Liver (tissue), 9 donors: ENCODE results near the gene ROMO1. TPM values are rescaled to one million over a fixed set of nuclear protein-coding genes. Genes with fewer than 3 reads are reported as not detected.

ENCODE experiments used
- DNase-seq: peaks from one replicate; pipeline ENCODE4 v3.0.0-alpha.2; 2017; ENCODE audit warnings: low spot score
- H3K27ac ChIP-seq, 2 donors: one replicate each; pipeline ENCODE4 v1.7.0; 2013; ENCODE audit warnings: inconsistent platforms in 2 of 2, low read length in 2 of 2, control low read depth in 1 of 2, low read depth in 1 of 2, mild to moderate bottlenecking in 1 of 2
- H3K27me3 ChIP-seq, 4 donors: one replicate each; pipeline versions ENCODE4 v1.6.1 to v1.7.0; 2013; ENCODE audit warnings: low read length in 3 of 4, inconsistent platforms in 1 of 4, mild to moderate bottlenecking in 1 of 4, moderate library complexity in 1 of 4; ENCODE audit not compliant: control insufficient read depth in 4 of 4, insufficient read depth in 4 of 4
- H3K36me3 ChIP-seq, 4 donors: one replicate each; pipeline versions ENCODE4 v1.6.1 to v1.7.0; 2013; ENCODE audit warnings: low read length in 3 of 4, mild to moderate bottlenecking in 3 of 4, low read depth in 1 of 4, moderate library complexity in 1 of 4; ENCODE audit not compliant: control insufficient read depth in 4 of 4, insufficient read depth in 3 of 4
- H3K4me1 ChIP-seq, 4 donors: one replicate each; pipeline versions ENCODE4 v1.6.1 to v1.7.0; 2013; ENCODE audit warnings: low read length in 3 of 4, mild to moderate bottlenecking in 3 of 4, moderate library complexity in 1 of 4; ENCODE audit not compliant: control insufficient read depth in 4 of 4, insufficient read depth in 4 of 4
- H3K4me3 ChIP-seq, 3 donors: one replicate each; pipeline versions ENCODE4 v1.6.1 to v1.7.0; 2013; ENCODE audit warnings: low read length in 3 of 3, control low read depth in 1 of 3, low read depth in 1 of 3, mild to moderate bottlenecking in 1 of 3
- H3K9ac ChIP-seq, 2 donors: one replicate each; pipeline ENCODE4 v1.7.0; 2013; ENCODE audit warnings: low read length in 2 of 2, mild to moderate bottlenecking in 2 of 2, moderate library complexity in 2 of 2, control low read depth in 1 of 2, low read depth in 1 of 2
- H3K9me3 ChIP-seq, 4 donors: one replicate each; pipeline versions ENCODE4 v1.6.1 to v1.7.0; 2013; ENCODE audit warnings: low read length in 3 of 4; ENCODE audit not compliant: control insufficient read depth in 4 of 4
- ATF3 ChIP-seq: IDR thresholded peaks from 2 replicates; pipeline ENCODE4 v1.6.1; 2016; ENCODE audit warnings: antibody characterized with exemption
- CTCF ChIP-seq: fragments of 150-350 bp; IDR thresholded peaks from 2 replicates; pipeline ENCODE4 v1.5.1; 2017; ENCODE audit warnings: improper control_type of control experiment, low read depth, low read length; ENCODE audit not compliant: missing input control
- EGR1 ChIP-seq, 2 donors: IDR thresholded peaks; 2 replicates each; pipeline ENCODE4 v1.6.1; 2016 to 2018; ENCODE audit warnings: antibody characterized with exemption in 2 of 2, low read depth in 2 of 2
- FOXA1 ChIP-seq: IDR thresholded peaks from 2 replicates; pipeline ENCODE4 v1.6.1; 2016; ENCODE audit warnings: antibody characterized with exemption
- FOXA2 ChIP-seq: IDR thresholded peaks from 2 replicates; pipeline ENCODE4 v1.6.1; 2016; ENCODE audit warnings: antibody characterized with exemption
- GABPA ChIP-seq, 2 donors: IDR thresholded peaks in 1 of 2; conservative IDR thresholded peaks in 1 of 2; 2 replicates each; pipeline ENCODE4 v1.6.1; 2016; ENCODE audit warnings: antibody characterized with exemption in 2 of 2, mild to moderate bottlenecking in 1 of 2, moderate library complexity in 1 of 2
- HNF4A ChIP-seq, 2 donors: conservative IDR thresholded peaks; 2 replicates each; pipeline ENCODE4 v1.6.1; 2016; ENCODE audit warnings: antibody characterized with exemption in 2 of 2, mild to moderate bottlenecking in 2 of 2
- JUND ChIP-seq, 2 donors: IDR thresholded peaks; 2 replicates each; pipeline ENCODE4 v1.6.1; 2016; ENCODE audit warnings: antibody characterized with exemption in 2 of 2
- MAX ChIP-seq: IDR thresholded peaks from 2 replicates; pipeline ENCODE4 v1.6.1; 2016; ENCODE audit warnings: antibody characterized with exemption
- NR2F2 ChIP-seq: IDR thresholded peaks from 2 replicates; pipeline ENCODE4 v1.6.1; 2016; ENCODE audit warnings: antibody characterized with exemption
- RAD21 ChIP-seq, 2 donors: IDR thresholded peaks; 2 replicates each; pipeline ENCODE4 v1.6.1; 2016; ENCODE audit warnings: antibody characterized with exemption in 2 of 2, mild to moderate bottlenecking in 2 of 2
- RXRA ChIP-seq, 2 donors: IDR thresholded peaks; 2 replicates each; pipeline ENCODE4 v1.6.1; 2017 to 2018; ENCODE audit warnings: antibody characterized with exemption in 2 of 2, mild to moderate bottlenecking in 1 of 2
- TAF1 ChIP-seq: conservative IDR thresholded peaks from 2 replicates; pipeline ENCODE4 v1.6.1; 2016; ENCODE audit warnings: antibody characterized with exemption, mild to moderate bottlenecking
- YY1 ChIP-seq: IDR thresholded peaks from 2 replicates; pipeline ENCODE4 v1.6.1; 2016; ENCODE audit warnings: antibody characterized with exemption, mild to moderate bottlenecking
- WGBS: extraction: QIAGEN DNeasy Blood & Tissue Kit; methylation state at CpG from one replicate; pipeline ENCODE4 v1.1.7; 2013; 5-methylcytosine and 5-hydroxymethylcytosine counted together
- polyA plus RNA-seq, 2 donors: library from polyadenylated mRNA; stranded (reverse) in 1 of 2; unstranded in 1 of 2; fragments of 200-250 nt in 1 of 2; fragments of >200 nt in 1 of 2; fragmentation: Nextera tagmentation in 1 of 2; extraction: Ambion mirVana in 1 of 2; gene quantifications; one replicate each; pipeline versions ENCODE4 v1.2.1 to v1.2.3, GENCODE V29; 2013 to 2015
- total RNA-seq, 2 donors: library from RNA; depleted of rRNA; stranded (reverse); fragments of >200 nt; gene quantifications; one replicate each; pipeline ENCODE4 v1.2.3, GENCODE V29; 2014
- TF ChIP-seq, protein P1 (sequence below): IDR thresholded peaks from 2 replicates; pipeline ENCODE4 v1.6.1; 2016; ENCODE audit warnings: antibody characterized with exemption, mild to moderate bottlenecking
- donor health status: healthy.
- donor health status: healthy.
- donor health status: healthy.
- donor health status: healthy.
- donor health status: healthy.

The ROMO1 gene
- total and polyA plus RNA-seq, 4 donors, result 68.4 to 359 (median 147) TPM

DNA sequence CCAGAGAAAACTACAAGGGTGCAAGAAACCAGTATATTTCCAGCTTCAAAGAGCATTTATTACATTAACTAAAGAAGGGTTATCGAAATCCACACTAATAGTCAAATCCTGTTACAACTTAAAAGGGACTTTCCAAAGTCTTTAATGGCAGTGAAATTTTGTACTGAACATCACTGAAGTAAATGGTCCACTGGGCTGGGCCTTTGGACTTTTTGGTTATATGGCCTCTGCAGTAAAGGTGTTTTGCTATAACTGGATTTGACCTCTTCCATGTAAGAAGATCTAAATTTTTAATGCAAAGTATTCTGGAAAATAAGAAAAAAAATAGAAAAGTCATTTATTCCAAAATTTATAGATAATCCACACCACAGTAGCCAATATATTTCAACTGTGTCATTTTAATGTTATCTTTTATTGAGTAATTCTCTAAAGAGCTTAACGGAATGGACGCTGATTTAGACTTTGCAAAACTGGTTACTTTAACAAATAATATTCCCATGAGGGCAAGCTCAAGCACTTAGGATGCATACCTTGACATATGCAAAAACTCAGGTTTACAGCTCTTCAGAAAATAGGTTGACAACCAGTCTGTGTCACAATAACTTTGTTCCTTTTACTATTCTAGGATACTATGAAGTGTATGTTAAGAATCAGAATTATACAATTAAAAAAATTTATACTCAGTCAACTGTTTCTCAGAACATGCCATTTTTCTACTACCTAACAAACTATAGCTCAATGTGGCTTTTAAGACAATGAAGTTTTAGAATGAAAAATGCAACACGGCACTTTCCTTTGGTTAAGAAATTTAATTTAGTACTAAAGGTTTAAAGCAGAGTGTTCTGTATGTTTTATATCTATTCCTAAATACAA is 35.8 kb downstream of the ROMO1 start:
- Histone ChIP-seq H3K27ac (no peak overlapping the region), H3K4me1 (peaks cover 5 to 67% (median 49%) of the 10 kb centered on the region in 4 donors), H3K27me3 (no peaks in the 10 kb centered on the region), H3K9ac (no peak overlapping the region), H3K4me3 (no peak overlapping the region), H3K9me3 (no peaks in the 10 kb centered on the region), H3K36me3 (peaks cover 15 to 84% (median 74%) of the 10 kb centered on the region in 4 donors)
- WGBS, result 78% methylated on average over 4 of the region's 4 CpGs
- TF ChIP-seq, protein P1, sequence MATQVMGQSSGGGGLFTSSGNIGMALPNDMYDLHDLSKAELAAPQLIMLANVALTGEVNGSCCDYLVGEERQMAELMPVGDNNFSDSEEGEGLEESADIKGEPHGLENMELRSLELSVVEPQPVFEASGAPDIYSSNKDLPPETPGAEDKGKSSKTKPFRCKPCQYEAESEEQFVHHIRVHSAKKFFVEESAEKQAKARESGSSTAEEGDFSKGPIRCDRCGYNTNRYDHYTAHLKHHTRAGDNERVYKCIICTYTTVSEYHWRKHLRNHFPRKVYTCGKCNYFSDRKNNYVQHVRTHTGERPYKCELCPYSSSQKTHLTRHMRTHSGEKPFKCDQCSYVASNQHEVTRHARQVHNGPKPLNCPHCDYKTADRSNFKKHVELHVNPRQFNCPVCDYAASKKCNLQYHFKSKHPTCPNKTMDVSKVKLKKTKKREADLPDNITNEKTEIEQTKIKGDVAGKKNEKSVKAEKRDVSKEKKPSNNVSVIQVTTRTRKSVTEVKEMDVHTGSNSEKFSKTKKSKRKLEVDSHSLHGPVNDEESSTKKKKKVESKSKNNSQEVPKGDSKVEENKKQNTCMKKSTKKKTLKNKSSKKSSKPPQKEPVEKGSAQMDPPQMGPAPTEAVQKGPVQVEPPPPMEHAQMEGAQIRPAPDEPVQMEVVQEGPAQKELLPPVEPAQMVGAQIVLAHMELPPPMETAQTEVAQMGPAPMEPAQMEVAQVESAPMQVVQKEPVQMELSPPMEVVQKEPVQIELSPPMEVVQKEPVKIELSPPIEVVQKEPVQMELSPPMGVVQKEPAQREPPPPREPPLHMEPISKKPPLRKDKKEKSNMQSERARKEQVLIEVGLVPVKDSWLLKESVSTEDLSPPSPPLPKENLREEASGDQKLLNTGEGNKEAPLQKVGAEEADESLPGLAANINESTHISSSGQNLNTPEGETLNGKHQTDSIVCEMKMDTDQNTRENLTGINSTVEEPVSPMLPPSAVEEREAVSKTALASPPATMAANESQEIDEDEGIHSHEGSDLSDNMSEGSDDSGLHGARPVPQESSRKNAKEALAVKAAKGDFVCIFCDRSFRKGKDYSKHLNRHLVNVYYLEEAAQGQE, result no peak
- no peak for TF ChIP-seq GABPA (IDR thresholded peaks at IDR 0.05 in 1 of 2, conservative IDR thresholded peaks at IDR 0.05 in 1 of 2)
- TF ChIP-seq RAD21 (IDR thresholded peaks at IDR 0.05), result no peak
- no peak for DNase-seq

- no peak for TF ChIP-seq FOXA2
- TF ChIP-seq MAX, result no peak
- no peak for TF ChIP-seq HNF4A (conservative IDR thresholded peaks at IDR 0.05)
- no peak for TF ChIP-seq FOXA1
- no peak for TF ChIP-seq NR2F2
- TF ChIP-seq CTCF, result no peak
- Histone ChIP-seq H3K9me3 (no peaks in the 10 kb centered on the region), H3K9ac (no peak overlapping the region), H3K4me3 (no peak overlapping the region), H3K36me3 (peaks cover 15 to 79% (median 67%) of the 10 kb centered on the region in 4 donors), H3K27me3 (no peaks in the 10 kb centered on the region), H3K27ac (no peak overlapping the region), H3K4me1 (peaks cover 5 to 69% (median 51%) of the 10 kb centered on the region in 4 donors)
- DNase-seq, result no peak
- WGBS, result 72% methylated on average over 7 of the region's 7 CpGs
Observed at GRCh38 chr20:35735826-35736470, 36.7 kb downstream of the ROMO1 start.

DNA sequence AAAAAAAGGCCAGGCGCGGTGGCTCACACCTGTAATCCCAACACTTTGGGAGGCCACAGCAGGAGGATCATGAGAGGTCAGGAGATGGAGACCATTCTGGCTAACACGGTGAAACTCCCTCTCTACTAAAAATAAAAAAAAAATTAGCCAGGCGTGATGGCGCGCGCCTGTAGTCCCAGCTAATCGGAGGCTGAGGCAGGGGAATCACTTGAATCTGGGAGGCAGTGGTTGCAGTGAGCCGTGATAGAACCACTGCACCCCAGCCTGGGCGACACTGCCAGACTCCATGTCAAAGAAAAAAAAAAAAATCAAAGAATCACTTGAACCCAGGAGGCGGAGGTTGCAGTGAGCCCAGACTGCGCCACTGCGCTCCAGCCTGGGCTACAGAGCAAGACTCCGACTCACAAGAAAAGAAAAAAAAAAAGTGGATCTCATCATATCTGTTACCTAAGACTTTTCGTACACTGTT is 38.7 kb downstream of the ROMO1 start:
- no peaks in the 10 kb centered on the region for H3K9me3 ChIP-seq
- no peak overlapping the region for H3K27ac ChIP-seq
- no peak for DNase-seq
- no peak overlapping the region for H3K9ac ChIP-seq
- no peak overlapping the region for H3K4me3 ChIP-seq
- H3K36me3 ChIP-seq, result peaks cover 9 to 63% (median 52%) of the 10 kb centered on the region in 4 donors
- H3K4me1 ChIP-seq, result peaks cover 5 to 61% (median 46%) of the 10 kb centered on the region in 4 donors
- no peaks in the 10 kb centered on the region for H3K27me3 ChIP-seq
- WGBS, result 96% methylated on average over 15 of the region's 15 CpGs
- TF ChIP-seq JUND (IDR thresholded peaks at IDR 0.05) (no peak), GABPA (IDR thresholded peaks at IDR 0.05 in 1 of 2, conservative IDR thresholded peaks at IDR 0.05 in 1 of 2) (no peak), MAX (no peak), HNF4A (conservative IDR thresholded peaks at IDR 0.05) (no peak), YY1 (no peak), RXRA (IDR thresholded peaks at IDR 0.05) (no peak), CTCF (no peak), ATF3 (no peak), TAF1 (no peak), FOXA1 (no peak), RAD21 (IDR thresholded peaks at IDR 0.05) (no peak), NR2F2 (no peak), EGR1 (IDR thresholded peaks at IDR 0.05; ENCODE audit: low read depth in 2 of 2) (no peak)
